GM18511 (cell line): ENCODE measurements around the gene KDM4E.
"Not testable (repeated sequence)": the region's sequence is repeated elsewhere in the genome, so short reads cannot be mapped to it uniquely, and the experiment has no call there.

Experiments
- ATAC-seq: cut with Tn5 transposase; IDR thresholded peaks from one replicate; pipeline ENCODE4 v1.9.1; 2021; ENCODE audit warnings: mild to moderate bottlenecking, moderate library complexity; ENCODE audit not compliant: unreplicated experiment

KDM4E gene

DNA sequence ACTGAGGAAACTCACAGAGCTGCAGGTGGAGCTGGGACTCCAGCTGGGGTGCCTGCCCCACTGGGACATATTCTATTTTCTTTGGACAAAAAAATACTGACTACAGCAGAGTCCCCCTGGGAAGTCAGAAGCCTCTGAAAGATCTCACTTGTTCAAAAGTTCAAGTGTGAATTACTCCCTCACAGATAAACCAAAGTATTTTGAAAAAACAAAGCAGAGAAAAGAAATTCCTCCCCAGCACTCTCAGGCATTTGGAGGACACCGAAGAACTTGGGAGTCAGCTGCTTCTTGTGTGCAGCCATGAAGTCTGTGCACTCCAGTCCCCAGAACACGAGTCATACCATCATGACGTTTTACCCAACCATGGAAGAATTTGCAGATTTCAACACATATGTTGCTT lies 24.1 kb downstream of the KDM4E start, which contains the start of gene KDM4F:
Gene KDM4F, plus strand, starts transcription at position 301 of the 400 bp plus-strand sequence.
- not testable (repeated sequence) for ATAC-seq

DNA sequence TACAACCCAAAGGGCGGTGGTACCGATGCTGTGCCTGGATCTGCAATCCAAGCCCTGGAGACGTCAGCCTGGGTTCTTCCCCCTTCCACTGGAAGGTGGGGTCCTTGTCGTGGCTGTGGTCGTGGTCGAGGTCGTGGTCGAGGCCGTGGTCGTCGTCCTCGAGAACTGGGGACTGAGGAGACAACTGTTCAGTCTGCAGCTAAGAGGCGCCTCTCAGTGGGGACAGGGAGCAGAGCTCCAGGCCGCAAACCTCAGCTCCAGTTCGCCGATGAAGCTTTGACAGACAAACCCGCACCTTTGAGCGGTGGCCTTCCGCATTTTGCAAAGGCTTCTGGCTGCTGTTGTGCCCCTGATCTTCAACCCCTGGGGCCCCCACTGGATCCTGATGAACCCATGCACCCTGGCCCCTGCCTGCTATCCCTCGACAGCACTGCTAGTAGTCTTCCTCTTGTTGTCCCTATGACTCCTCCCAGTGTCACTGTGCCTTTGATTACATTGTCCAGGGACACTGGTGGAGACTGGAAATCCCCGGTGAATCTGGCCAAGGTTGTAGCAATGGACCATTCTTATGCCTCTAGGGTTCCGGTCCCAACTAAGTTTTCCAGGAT lies 25.6 kb downstream of the KDM4E start:
- ATAC-seq = no peak

DNA sequence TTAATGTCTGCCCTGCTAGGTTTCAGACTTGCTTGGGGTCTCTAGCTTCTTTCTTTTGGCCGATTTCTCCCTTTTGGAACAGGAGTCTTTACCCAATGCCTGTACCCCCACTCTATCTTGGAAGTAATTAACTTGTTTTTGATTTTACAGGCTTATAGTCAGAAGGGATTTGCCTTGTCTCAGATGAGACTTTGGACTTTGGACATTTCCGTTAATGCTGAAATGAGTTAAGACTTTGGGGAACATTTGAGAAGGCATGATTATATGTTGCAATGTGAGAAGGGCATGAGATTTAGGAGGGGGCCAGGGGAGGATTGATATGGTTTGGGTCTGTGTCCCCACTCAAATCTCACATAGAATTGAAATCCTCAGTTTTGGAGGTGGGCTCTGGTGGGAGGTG lies 29.3 kb downstream of the KDM4E start:
- no peak for ATAC-seq

DNA sequence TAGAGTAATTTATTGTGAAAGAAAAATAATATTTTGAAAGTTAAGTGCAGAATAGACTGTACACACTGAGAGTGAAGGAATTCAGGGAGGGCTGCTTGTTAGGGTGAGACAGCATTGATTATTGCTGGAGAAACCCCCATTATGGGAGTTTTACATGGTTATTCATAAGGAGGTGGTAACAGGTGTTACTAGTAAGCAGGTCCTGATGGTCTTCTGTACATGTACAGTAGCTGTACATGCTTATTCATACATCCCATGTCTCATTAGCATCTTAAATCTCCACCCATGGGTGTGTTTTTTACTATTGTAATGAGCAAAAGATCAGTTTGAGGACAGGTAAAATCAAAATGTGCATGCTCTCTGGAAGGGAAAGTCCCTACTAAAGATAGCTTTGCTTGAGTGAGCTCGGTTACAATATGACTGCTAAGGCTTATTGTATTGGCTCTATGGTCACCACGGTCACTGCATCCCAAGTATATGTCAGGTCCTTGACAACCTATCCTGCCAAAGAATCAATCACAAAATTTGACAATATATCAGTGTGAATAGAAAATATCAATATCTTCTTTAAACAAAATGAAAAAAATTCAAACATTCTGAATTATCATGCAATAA lies 30.3 kb downstream of the KDM4E start:
- ATAC-seq = peak; percentile 99

DNA sequence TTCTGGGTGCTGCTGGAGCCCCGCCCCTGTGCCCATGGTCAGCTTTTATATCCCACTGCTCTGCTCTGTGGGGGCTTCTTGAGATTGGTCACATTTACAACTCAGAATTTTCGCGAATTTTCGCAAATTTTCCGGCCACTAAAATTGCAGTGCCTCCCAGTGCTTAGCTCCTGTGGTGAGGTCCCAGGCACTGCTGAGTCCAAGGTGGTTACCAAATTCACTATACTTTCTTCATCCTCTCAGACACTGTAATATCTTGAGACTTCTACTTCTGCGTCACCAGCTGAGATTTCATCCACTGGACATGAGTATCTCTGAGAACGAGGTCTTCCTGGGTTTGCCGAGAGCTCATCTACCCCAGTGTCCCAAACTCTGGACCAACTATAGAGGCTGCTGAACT lies 32.9 kb downstream of the KDM4E start:
- no peak for ATAC-seq

DNA sequence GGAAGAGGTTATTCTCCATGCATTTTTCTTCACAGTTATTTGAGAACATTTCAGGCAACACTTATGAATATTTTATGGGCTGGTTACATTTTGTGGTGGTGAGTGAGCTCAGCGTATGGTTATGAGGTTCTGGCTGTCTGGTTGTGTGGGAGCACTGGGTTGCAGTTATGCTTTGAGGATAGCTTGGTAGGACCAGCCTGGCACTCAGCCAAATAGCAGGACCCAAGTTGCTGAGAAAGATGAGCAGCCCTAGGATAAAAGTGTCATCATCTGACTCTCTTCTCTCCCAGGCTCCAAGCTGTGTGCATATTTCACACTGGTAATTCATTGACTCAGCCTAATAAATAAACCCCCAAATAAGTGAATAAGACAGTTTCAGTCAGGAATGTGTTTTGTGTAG lies 33.6 kb downstream of the KDM4E start:
- no peak for ATAC-seq

DNA sequence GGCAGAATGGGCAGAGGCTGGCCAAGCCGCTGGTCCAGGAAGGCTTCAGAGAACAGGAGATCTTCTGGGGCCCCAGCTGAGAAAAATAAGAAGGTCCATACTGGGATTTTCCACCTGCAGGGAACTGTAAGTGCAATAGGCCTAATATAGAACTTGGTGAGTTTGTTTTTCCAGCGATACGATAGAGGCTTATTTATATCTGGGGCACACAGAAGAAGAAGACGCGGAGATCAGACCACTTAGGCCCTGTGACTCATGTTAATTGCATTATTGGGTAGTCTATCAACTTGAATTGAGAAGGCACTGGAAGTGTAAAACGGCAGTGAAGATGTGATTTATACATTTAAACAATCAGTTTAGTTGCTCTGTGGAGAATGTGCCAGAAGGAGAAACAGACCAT lies 34.0 kb downstream of the KDM4E start:
- no peak for ATAC-seq

DNA sequence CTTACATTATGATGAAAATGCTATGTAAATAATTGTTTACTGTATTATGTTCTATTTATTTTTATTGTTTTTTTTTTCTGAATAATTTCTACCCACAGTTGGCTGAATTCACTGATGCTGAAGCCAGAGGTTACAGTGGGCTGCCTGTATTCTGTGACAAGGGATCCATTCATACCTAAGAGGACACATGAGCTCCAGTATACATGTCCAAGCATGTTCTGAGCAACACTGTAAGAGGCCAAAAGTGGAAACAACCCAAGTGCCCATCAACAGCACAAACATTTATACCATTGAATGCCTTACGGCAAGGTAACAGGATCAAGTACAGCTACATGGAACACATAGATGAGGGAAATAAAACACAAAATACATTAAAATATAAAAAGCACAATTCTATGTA lies 40.3 kb downstream of the KDM4E start:
- no peak for ATAC-seq

DNA sequence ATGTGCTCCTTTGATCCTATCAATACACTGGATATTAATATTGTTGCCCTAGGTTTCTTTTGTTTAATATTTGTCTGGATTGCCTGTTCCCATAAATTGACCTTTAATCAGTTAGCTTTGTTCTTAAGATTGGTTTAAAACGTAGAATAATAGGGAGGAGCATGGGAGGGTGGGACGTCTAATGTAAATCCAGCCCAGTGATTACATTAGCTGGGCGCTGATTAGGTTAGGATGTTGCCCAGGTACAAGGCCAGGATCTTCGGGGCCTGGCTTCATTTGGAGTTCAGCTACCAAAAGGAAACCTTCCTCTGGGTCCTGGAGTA lies 41.6 kb downstream of the KDM4E start, which contains the start of gene SRSF8:
Gene SRSF8, plus strand, starts transcription at position 204 of the 323 bp plus-strand sequence. CDS start 308 bp downstream, outside the sequence.
- peak; percentile 51 for ATAC-seq

DNA sequence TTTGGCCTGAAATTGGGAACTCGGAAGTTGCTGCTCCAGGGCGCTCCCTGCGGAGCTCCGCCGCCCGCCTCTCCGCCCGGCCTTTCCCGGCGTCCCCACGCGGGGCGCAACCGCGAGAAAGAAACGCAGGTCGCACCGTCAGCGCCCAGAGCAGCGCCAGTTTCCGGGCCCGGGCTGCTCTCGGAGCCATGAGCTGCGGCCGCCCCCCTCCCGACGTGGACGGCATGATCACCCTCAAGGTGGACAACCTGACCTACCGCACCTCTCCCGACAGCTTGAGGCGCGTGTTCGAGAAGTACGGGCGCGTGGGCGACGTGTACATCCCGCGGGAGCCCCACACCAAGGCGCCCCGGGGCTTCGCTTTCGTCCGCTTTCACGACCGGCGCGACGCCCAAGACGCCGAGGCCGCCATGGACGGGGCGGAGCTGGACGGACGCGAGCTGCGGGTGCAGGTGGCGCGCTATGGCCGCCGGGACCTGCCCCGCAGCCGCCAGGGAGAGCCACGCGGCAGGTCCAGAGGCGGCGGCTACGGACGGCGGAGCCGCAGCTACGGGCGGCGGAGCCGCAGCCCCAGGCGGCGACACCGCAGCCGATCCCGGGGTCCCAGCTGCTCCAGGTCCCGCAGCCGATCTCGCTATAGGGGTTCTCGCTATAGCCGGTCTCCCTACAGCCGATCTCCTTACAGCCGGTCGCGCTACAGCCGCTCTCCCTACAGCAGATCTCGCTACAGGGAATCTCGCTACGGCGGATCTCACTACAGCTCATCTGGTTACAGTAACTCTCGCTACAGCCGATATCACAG lies 42.2 kb downstream of the KDM4E start:
- peak; percentile 73 for ATAC-seq

DNA sequence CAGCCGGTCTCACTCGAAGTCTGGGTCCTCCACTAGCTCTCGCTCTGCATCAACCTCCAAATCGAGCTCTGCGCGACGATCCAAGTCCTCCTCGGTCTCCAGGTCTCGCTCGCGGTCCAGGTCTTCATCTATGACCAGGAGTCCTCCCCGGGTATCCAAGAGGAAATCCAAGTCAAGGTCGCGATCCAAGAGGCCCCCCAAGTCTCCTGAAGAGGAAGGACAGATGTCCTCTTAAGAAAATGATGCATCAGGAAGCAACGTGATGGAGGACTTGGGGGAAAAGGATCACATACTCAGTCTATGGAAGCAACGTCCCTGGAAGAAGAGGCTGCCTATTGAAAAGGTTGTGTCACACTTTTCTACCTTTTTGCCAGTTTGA lies 42.8 kb downstream of the KDM4E start:
- ATAC-seq = no peak

DNA sequence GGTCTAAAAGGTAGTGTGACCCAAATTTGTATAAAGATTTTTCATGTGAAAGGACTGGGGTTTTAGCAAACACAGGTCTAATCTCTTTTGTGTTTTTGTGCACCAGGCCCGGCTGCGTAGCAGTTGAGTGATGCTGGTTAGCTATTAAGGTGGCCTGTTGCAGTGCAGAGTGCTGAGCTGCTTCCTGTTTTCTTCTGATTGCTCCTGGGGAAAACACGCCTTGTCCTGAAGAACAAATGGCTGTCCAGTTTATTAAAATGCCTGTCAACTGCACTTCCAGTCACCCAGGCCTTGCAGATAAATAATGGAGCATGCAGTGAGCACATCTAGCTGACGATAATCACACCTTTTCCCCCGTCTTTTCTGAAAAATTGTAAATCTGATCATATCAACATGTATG lies 43.5 kb downstream of the KDM4E start:
- ATAC-seq = peak; percentile 63

DNA sequence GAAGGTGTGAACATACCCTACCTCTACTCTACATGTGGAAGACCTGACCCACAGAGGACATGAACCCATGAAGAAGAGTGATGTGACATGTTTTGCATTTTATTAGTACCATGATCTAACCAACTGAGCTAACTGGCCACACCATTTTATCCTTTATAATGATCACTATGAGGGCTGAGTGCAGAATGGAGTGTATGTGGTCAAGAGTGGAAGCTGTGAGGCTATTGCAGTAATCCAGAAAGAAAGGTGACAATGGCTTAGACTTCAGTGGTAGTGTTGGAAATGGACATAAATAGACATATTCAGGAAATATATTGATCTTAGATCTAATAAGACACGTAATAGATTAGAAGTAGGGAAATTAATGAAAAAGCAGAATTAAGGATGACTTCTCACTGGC lies 45.4 kb downstream of the KDM4E start:
- ATAC-seq = no peak

DNA sequence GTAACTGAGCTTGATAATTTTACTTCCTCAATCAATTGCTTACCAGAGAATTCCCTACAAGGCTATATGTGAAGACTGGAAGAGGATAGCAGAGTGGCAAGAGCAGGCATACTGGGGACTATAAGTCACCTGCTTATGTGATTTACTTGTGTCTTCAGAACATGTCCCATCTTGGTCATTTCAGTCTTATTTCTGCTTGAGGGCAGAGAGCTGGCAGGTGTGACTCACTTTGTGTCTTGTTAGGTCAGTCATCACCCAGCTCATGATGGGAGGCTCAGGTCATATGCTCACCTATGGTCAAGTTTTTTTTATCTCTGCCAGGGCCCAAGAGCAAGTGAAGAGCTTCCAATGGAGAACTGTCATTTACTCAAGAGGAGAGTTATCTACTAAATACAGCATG lies 47.9 kb downstream of the KDM4E start:
- no peak for ATAC-seq

DNA sequence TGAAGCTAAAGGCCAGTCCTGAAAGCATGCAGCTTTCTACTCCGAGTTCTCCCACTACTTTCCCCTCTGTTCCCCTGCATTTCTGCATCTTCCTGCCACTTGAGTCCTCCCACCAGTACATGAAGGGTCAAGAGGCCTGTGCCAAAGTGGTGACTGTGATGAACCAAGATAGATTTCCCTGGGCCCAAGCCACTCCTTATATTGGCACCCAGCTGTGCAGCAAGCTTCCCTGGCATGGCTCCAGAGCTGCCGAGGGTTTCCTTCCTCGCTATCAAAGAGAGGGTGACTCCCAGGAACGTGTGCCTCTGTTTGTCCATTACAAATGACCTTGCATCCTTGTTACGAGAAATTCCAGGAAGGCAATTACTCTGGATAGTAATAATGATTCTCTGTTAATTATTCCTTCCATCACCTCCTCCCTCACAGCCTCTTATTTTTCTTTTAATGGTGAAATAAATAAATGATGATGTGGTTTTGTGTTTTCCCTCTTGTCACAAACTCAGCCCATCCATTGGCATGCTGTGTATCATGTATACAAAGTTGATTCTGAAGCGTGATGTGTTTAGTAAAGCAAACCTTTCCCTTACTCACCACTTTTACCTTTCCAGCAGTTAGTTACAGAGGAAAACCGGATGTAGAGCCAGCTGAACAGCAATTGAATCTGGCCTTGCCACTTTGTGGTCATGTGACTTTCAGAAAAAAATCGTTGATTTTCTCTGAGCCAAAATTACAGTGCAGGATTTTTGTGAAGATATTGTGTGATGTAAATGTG lies 49.9 kb downstream of the KDM4E start:
- ATAC-seq = no peak

DNA sequence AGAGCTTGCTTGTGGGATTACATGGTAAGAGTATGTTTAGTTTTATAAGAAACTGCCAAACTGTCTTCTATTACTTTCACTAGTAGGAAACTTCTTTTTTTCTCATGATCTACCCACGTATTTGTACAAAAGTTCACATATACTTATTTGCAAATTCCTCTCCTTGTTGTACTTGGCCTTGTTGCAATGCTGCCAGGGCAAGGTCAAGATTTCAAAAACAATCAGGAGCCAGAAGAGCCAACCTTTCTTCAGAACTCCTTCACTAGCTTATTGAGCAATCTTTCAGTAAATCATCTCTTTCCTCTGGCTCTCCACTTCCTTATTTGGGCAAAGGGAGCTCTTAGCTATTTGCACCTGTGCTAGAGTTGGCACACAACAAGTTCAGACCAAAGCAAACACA lies 51.4 kb downstream of the KDM4E start:
- peak; percentile 76 for ATAC-seq

DNA sequence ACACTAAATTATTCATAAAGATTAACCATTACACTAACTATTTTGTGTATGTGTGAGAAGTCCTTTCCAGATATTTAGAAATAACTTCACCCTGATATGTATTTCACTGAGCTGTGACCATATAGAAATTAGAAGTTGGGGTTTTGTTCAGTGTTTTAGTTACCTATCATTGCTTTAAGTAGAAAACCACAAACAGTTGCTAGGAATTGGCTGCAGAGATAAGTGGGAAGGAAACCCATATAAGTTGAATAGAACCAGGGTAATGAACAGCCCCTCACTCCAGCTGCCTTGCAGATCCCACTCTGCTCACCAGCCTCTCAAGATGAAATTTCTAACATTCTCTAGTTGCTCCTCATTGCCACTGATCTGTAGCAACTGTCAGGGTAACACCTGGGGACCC lies 51.9 kb downstream of the KDM4E start:
- ATAC-seq = no peak
